Measurements from ENCODE around the gene PVR. TPM values are rescaled to one million over a fixed set of nuclear protein-coding genes. Genes with fewer than 3 reads are reported as not detected.

The PVR gene
- total and polyA plus RNA-seq, 7 donors = 3.0 to 39.4 (median 11.5) TPM

- WGBS, 2 donors = 97 to 99% methylated on average over 2 of the region's 2 CpGs
These were observed 8.9 kb upstream of the PVR start for GRCh38 chr19:44634785-44635184.

GRCh38 chr19:44635581-44636438 is 7.9 kb upstream of the PVR start:
- no peak for DNase-seq
- Histone ChIP-seq H3K4me3 (no peak overlapping the region), H3K27ac (no peak overlapping the region), H3K9me3 (peaks cover 0 to 4% (median 0%) of the 10 kb centered on the region in 4 donors), H3K36me3 (no peaks in the 10 kb centered on the region), H3K4me1 (no peaks in the 10 kb centered on the region), H3K27me3 (no peaks in the 10 kb centered on the region)
- TF ChIP-seq EP300 (IDR thresholded peaks at IDR 0.05) (no peak), CTCF (IDR thresholded peaks at IDR 0.05) (no peak), POLR2AphosphoS5 (IDR thresholded peaks at IDR 0.05) (no peak), POLR2A (IDR thresholded peaks at IDR 0.05) (no peak)
- intact Hi-C loops (cut with DNase I) = no loop called here
- WGBS, 2 donors = 80 to 86% methylated on average over 3 of the region's 3 CpGs

More at GRCh38 chr19:44634785-44635184, 8.9 kb upstream of the PVR start:
- DNase-seq = no peak
- TF ChIP-seq EP300 (IDR thresholded peaks at IDR 0.05) (no peak), POLR2AphosphoS5 (IDR thresholded peaks at IDR 0.05) (no peak), POLR2A (IDR thresholded peaks at IDR 0.05) (no peak), CTCF (IDR thresholded peaks at IDR 0.05) (no peak)
- H3K27me3 ChIP-seq = no peaks in the 10 kb centered on the region
- intact Hi-C loops (cut with DNase I) = no loop called here
- no peaks in the 10 kb centered on the region for H3K4me1 ChIP-seq
- H3K27ac ChIP-seq = no peak overlapping the region
- no peak overlapping the region for H3K4me3 ChIP-seq
- no peaks in the 10 kb centered on the region for H3K36me3 ChIP-seq
- peaks cover 0 to 4% (median 0%) of the 10 kb centered on the region in 4 donors for H3K9me3 ChIP-seq

GRCh38 chr19:44636439-44637389 is 7.0 kb upstream of the PVR start:
- Histone ChIP-seq H3K27me3 (no peaks in the 10 kb centered on the region), H3K27ac (no peak overlapping the region), H3K4me3 (no peak overlapping the region), H3K4me1 (no peaks in the 10 kb centered on the region), H3K9me3 (peaks cover 0 to 4% (median 0%) of the 10 kb centered on the region in 4 donors), H3K36me3 (no peaks in the 10 kb centered on the region)
- intact Hi-C loops (cut with DNase I) = no loop called here
- no peak for DNase-seq
- TF ChIP-seq CTCF (IDR thresholded peaks at IDR 0.05) (no peak), EP300 (IDR thresholded peaks at IDR 0.05) (no peak)
- 60 to 71% methylated on average over 11 of the region's 11 CpGs for WGBS, 2 donors

GRCh38 chr19:44637390-44637764 is 6.3 kb upstream of the PVR start:
- no peaks in the 10 kb centered on the region for H3K27me3 ChIP-seq

More at GRCh38 chr19:44637390-44637764, 6.3 kb upstream of the PVR start:
- Histone ChIP-seq H3K4me3 (no peak overlapping the region), H3K27ac (no peak overlapping the region), H3K4me1 (no peaks in the 10 kb centered on the region), H3K36me3 (no peaks in the 10 kb centered on the region), H3K9me3 (peaks cover 0 to 4% (median 0%) of the 10 kb centered on the region in 4 donors)
- 90 to 91% methylated on average over 5 of the region's 5 CpGs for WGBS, 2 donors
- DNase-seq = no peak
- intact Hi-C loops (cut with DNase I) = no loop called here
- TF ChIP-seq POLR2AphosphoS5 (IDR thresholded peaks at IDR 0.05) = no peak
- no peak for TF ChIP-seq EP300 (IDR thresholded peaks at IDR 0.05)
- no peak for TF ChIP-seq CTCF (IDR thresholded peaks at IDR 0.05)
- no peak for TF ChIP-seq POLR2A (IDR thresholded peaks at IDR 0.05)

Measured in sigmoid colon (tissue), 7 donors.